Measurements from ENCODE around the gene TRPV2.

The TRPV2 gene, protein sequence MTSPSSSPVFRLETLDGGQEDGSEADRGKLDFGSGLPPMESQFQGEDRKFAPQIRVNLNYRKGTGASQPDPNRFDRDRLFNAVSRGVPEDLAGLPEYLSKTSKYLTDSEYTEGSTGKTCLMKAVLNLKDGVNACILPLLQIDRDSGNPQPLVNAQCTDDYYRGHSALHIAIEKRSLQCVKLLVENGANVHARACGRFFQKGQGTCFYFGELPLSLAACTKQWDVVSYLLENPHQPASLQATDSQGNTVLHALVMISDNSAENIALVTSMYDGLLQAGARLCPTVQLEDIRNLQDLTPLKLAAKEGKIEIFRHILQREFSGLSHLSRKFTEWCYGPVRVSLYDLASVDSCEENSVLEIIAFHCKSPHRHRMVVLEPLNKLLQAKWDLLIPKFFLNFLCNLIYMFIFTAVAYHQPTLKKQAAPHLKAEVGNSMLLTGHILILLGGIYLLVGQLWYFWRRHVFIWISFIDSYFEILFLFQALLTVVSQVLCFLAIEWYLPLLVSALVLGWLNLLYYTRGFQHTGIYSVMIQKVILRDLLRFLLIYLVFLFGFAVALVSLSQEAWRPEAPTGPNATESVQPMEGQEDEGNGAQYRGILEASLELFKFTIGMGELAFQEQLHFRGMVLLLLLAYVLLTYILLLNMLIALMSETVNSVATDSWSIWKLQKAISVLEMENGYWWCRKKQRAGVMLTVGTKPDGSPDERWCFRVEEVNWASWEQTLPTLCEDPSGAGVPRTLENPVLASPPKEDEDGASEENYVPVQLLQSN

DNA sequence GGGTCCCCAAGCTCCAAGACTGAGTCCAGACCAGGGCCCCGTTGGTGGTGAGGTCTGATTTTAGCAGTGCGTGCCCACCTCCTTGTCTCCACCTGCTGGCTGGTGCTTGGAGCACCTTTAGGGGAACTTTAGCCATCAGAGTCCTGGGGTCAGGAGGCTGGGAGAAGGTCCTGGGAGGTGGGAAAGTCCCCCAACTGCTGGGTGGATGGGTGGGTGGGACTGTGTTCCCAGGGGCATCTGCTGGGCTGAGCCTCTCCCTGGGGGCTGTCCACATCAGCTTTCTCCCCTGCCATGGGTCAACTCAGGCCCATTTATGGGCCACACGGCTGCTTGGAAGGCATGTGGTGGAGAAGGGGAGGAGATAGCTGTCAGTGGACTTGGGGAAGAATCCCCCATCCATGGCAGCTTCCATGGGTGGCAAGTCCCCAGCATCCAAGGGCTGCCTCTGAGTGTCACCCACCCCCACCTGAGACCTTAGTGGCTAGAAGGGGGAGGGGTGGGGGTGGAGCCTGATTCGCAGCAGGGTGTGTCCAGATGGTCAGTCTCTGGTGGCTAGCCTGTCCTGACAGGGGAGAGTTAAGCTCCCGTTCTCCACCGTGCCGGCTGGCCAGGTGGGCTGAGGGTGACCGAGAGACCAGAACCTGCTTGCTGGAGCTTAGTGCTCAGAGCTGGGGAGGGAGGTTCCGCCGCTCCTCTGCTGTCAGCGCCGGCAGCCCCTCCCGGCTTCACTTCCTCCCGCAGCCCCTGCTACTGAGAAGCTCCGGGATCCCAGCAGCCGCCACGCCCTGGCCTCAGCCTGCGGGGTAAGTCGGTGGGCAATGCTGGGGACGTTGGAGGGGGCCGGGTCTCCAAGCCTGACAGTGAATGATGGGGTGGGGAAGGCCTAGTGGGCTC lies at the start of gene TRPV2:
TSS of gene TRPV2 (plus strand) at position 541 of the 894 bp plus-strand sequence. CDS start 2,098 bp downstream, outside the sequence.
- TF ChIP-seq JUND (IDR thresholded peaks at IDR 0.05; ENCODE audit: low read depth) = no peak
- in situ Hi-C loops (cut with HindIII; ENCODE audit: low pct_unique_long_range_greater_than_20kb, low sequenced_read_pairs) = no loop called here
- DNase-seq (ENCODE audit: low read depth in 1 of 2, low spot score in 1 of 2) = peak in 1 of 2 experiments; percentile 27

GRCh38 chr17:16371742-16372141 lies 43.6 kb upstream of the TRPV2 start:
- TF ChIP-seq JUND (IDR thresholded peaks at IDR 0.05; ENCODE audit: low read depth) = no peak
- no peak for DNase-seq (ENCODE audit: low read depth in 1 of 2, low spot score in 1 of 2)
- in situ Hi-C loops (cut with HindIII; ENCODE audit: low pct_unique_long_range_greater_than_20kb, low sequenced_read_pairs) = no loop called here

GRCh38 chr17:16374146-16374938 lies 41.0 kb upstream of the TRPV2 start:
- in situ Hi-C loops (cut with HindIII; ENCODE audit: low pct_unique_long_range_greater_than_20kb, low sequenced_read_pairs) = no loop called here
- DNase-seq (ENCODE audit: low read depth in 1 of 2, low spot score in 1 of 2) = no peak
- no peak for TF ChIP-seq JUND (IDR thresholded peaks at IDR 0.05; ENCODE audit: low read depth)

- in situ Hi-C loops (cut with HindIII; ENCODE audit: low pct_unique_long_range_greater_than_20kb, low sequenced_read_pairs) = no loop called here
- DNase-seq (ENCODE audit: low read depth in 1 of 2, low spot score in 1 of 2) = no peak
- no peak for TF ChIP-seq JUND (IDR thresholded peaks at IDR 0.05; ENCODE audit: low read depth)
Observed at GRCh38 chr17:16377941-16378341, 37.4 kb upstream of the TRPV2 start.

DNA sequence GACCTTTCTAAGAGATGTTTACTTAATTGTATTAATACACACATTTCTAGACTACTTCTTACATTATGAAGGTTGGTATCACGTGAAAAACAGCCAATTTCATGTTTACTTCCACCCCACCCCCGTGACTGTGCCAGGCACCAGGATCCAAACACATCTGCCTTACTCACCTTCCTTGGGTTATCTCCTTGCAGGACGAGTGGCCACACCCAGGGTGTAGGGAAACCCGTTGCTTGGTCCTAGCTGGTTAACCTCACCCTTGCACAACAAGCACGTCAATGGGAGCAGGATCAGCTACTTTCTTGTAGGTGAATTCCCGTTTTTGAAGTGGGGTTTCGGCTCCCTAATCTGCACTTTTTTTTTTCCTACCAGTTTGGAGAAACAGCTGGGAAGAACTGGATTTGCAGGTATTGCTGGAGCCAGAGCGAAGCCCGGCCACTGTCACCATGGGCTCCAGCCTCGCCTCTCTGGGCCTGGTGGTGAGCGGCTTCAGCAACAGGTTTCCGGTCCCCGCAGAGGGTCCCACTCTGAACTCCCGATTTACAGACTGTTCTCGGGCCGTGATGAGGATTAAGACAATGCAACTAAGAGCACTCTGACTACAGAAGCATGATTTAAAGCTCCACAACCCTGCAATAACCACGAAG lies 36.6 kb upstream of the TRPV2 start:
- in situ Hi-C loops (cut with HindIII; ENCODE audit: low pct_unique_long_range_greater_than_20kb, low sequenced_read_pairs) = no loop called here
- no peak for DNase-seq (ENCODE audit: low read depth in 1 of 2, low spot score in 1 of 2)
- TF ChIP-seq JUND (IDR thresholded peaks at IDR 0.05; ENCODE audit: low read depth) = no peak

GRCh38 chr17:16379654-16380053 lies 35.7 kb upstream of the TRPV2 start:
- DNase-seq (ENCODE audit: low read depth in 1 of 2, low spot score in 1 of 2) = no peak
- no peak for TF ChIP-seq JUND (IDR thresholded peaks at IDR 0.05; ENCODE audit: low read depth)
- in situ Hi-C loops (cut with HindIII; ENCODE audit: low pct_unique_long_range_greater_than_20kb, low sequenced_read_pairs) = no loop called here

DNA sequence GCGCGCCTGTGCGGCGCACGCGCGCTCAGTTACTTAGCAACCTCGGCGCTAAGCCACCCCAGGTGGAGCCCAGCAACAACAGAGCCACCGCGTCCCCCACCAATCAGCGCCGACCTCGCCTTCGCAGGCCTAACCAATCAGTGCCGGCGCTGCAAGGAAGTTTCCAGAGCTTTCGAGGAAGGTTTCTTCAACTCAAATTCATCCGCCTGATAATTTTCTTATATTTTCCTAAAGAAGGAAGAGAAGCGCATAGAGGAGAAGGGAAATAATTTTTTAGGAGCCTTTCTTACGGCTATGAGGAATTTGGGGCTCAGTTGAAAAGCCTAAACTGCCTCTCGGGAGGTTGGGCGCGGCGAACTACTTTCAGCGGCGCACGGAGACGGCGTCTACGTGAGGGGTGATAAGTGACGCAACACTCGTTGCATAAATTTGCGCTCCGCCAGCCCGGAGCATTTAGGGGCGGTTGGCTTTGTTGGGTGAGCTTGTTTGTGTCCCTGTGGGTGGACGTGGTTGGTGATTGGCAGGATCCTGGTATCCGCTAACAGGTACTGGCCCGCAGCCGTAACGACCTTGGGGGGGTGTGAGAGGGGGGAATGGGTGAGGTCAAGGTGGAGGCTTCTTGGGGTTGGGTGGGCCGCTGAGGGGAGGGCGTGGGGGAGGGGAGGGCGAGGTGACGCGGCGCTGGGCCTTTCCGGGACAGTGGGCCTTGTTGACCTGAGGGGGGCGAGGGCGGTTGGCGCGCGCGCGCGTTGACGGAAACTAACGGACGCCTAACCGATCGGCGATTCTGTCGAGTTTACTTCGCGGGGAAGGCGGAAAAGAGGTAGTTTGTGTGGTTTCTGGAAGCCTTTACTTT lies 34.5 kb upstream of the TRPV2 start, which contains the start of gene UBB:
TSS of gene UBB (plus strand) at position 452 of the 856 bp plus-strand sequence. CDS start 817 bp downstream, outside the sequence.
- no peak for TF ChIP-seq JUND (IDR thresholded peaks at IDR 0.05; ENCODE audit: low read depth)
- in situ Hi-C loops (cut with HindIII; ENCODE audit: low pct_unique_long_range_greater_than_20kb, low sequenced_read_pairs) = no loop called here
- peak; percentile 81 to 97 for DNase-seq (ENCODE audit: low read depth in 1 of 2, low spot score in 1 of 2)

GRCh38 chr17:16381496-16381820 lies 33.9 kb upstream of the TRPV2 start:
- in situ Hi-C loops (cut with HindIII; ENCODE audit: low pct_unique_long_range_greater_than_20kb, low sequenced_read_pairs) = no loop called here
- TF ChIP-seq JUND (IDR thresholded peaks at IDR 0.05; ENCODE audit: low read depth) = no peak
- DNase-seq (ENCODE audit: low read depth in 1 of 2, low spot score in 1 of 2) = no peak

GRCh38 chr17:16383216-16383615 lies 32.2 kb upstream of the TRPV2 start:
- TF ChIP-seq JUND (IDR thresholded peaks at IDR 0.05; ENCODE audit: low read depth) = no peak
- no peak for DNase-seq (ENCODE audit: low read depth in 1 of 2, low spot score in 1 of 2)
- in situ Hi-C loops (cut with HindIII; ENCODE audit: low pct_unique_long_range_greater_than_20kb, low sequenced_read_pairs) = no loop called here

GRCh38 chr17:16383772-16384287 lies 31.5 kb upstream of the TRPV2 start:
- in situ Hi-C loops (cut with HindIII; ENCODE audit: low pct_unique_long_range_greater_than_20kb, low sequenced_read_pairs) = no loop called here
- no peak for TF ChIP-seq JUND (IDR thresholded peaks at IDR 0.05; ENCODE audit: low read depth)
- no peak for DNase-seq (ENCODE audit: low read depth in 1 of 2, low spot score in 1 of 2)

Measured in T47D (cell line).